ENCODE data around the gene SNTG2. TPM values are rescaled to one million over a fixed set of nuclear protein-coding genes. Genes with fewer than 3 reads are reported as not detected.

The SNTG2 gene
- total RNA-seq, 6 experiments from 2014 or later = not detected

GRCh38 chr2:933734-934295 lies 16.8 kb upstream of the SNTG2 start:
- DNase-seq (no peak), ATAC-seq (no peak)
- H3K9me3 ChIP-seq = no peaks in the 10 kb centered on the region
- H3K4me3 ChIP-seq = no peak overlapping the region
- H3K27me3 ChIP-seq = no peaks in the 10 kb centered on the region
- no peaks in the 10 kb centered on the region for H3K4me1 ChIP-seq
- WGBS (ENCODE audit: insufficient coverage, low coverage, low lambda C conversion rate, missing lambda C conversion rate) = 56% methylated on average over 6 of the region's 17 CpGs
- intact Hi-C loops (cut with DNase I) = no loop called here
- TF ChIP-seq POLR2A (IDR thresholded peaks at IDR 0.05) (no peak), CTCF (IDR thresholded peaks at IDR 0.05) (no peak)
- no peaks in the 10 kb centered on the region for H3K36me3 ChIP-seq
- no peak overlapping the region for H3K27ac ChIP-seq

GRCh38 chr2:937530-937929 lies 13.1 kb upstream of the SNTG2 start:
- no peak overlapping the region for H3K4me3 ChIP-seq
- ATAC-seq (peak in 1 of 4 donors; percentile 42), DNase-seq (no peak)
- H3K36me3 ChIP-seq = no peaks in the 10 kb centered on the region
- 41% methylated on average over 3 of the region's 15 CpGs for WGBS (ENCODE audit: insufficient coverage, low coverage, low lambda C conversion rate, missing lambda C conversion rate)
- no peaks in the 10 kb centered on the region for H3K9me3 ChIP-seq
- H3K4me1 ChIP-seq = no peaks in the 10 kb centered on the region
- H3K27me3 ChIP-seq = no peaks in the 10 kb centered on the region
- intact Hi-C loops (cut with DNase I) = no loop called here
- TF ChIP-seq CTCF (IDR thresholded peaks at IDR 0.05) = no peak
- TF ChIP-seq POLR2A (IDR thresholded peaks at IDR 0.05) = no peak
- H3K27ac ChIP-seq = no peak overlapping the region

- H3K4me3 ChIP-seq = no peak overlapping the region
Measured at GRCh38 chr2:938181-939005, 12.3 kb upstream of the SNTG2 start.

GRCh38 chr2:939936-940601 lies 10.6 kb upstream of the SNTG2 start:
- DNase-seq = no peak
- Histone ChIP-seq H3K27ac (no peak overlapping the region), H3K4me1 (no peaks in the 10 kb centered on the region), H3K36me3 (no peaks in the 10 kb centered on the region), H3K4me3 (no peak overlapping the region), H3K9me3 (no peaks in the 10 kb centered on the region), H3K27me3 (peaks cover 0 to under 1% of the 10 kb centered on the region in 2 donors)
- TF ChIP-seq POLR2A (IDR thresholded peaks at IDR 0.05) = no peak
- TF ChIP-seq CTCF (IDR thresholded peaks at IDR 0.05) = no peak
- intact Hi-C loops (cut with DNase I) = no loop called here
- WGBS (ENCODE audit: insufficient coverage, low coverage, low lambda C conversion rate, missing lambda C conversion rate) = 54% methylated on average over 7 of the region's 8 CpGs
- no peak for ATAC-seq

More at GRCh38 chr2:938181-939005, 12.3 kb upstream of the SNTG2 start:
- 70% methylated on average over 10 of the region's 21 CpGs for WGBS (ENCODE audit: insufficient coverage, low coverage, low lambda C conversion rate, missing lambda C conversion rate)
- TF ChIP-seq POLR2A (IDR thresholded peaks at IDR 0.05) (no peak), CTCF (IDR thresholded peaks at IDR 0.05) (no peak)
- Histone ChIP-seq H3K27ac (no peak overlapping the region), H3K4me1 (no peaks in the 10 kb centered on the region), H3K9me3 (no peaks in the 10 kb centered on the region), H3K27me3 (no peaks in the 10 kb centered on the region), H3K36me3 (no peaks in the 10 kb centered on the region)
- ATAC-seq (no peak), DNase-seq (no peak)
- intact Hi-C loops (cut with DNase I) = no loop called here
